GM19035 (cell line): ENCODE results near the gene USP19.

Source experiments
- ATAC-seq: cut with Tn5 transposase; IDR thresholded peaks from one replicate; pipeline ENCODE4 v1.9.1; 2021; ENCODE audit not compliant: unreplicated experiment

USP19 gene

DNA sequence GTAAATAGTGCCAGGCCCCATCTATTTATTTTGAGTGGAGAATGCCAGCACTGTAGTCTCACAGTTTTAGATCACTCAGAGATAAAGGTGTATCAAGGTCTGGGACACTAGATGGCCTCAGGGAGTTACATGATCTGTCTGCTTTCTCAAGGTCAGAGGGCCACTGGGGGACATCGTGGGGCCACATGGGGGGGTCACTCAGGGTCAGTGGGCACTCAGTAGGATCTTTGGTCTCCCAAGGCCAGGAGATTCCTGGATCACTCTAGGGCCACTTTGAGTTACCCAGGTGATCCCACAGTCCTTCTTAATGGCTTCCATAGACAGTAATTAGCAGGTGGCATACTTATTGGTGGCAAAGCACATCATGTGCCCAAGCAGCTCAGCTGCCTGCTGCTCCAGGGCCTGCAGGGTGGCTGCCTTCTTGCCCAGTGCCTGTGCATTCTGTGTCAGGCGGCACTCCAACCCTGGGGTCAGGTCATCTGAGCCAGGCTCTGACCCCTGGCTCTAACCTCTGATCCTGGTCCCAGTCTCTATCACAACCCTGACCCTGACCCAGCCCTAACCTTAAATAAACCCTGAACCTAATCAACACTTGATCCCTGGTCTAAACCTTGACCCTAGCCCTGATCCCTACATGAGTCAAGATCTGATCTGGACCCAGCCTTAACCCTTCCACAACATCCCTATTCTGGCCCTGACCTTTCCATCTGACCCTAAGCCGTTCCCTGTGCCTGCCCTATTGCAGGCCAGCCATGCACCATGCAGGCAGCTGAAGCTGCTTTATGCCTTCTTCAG lies 14.0 kb upstream of the USP19 start:
- ATAC-seq, result no peak

GRCh38 chr3:49133226-49133951 lies 12.8 kb upstream of the USP19 start:
- ATAC-seq, result no peak

DNA sequence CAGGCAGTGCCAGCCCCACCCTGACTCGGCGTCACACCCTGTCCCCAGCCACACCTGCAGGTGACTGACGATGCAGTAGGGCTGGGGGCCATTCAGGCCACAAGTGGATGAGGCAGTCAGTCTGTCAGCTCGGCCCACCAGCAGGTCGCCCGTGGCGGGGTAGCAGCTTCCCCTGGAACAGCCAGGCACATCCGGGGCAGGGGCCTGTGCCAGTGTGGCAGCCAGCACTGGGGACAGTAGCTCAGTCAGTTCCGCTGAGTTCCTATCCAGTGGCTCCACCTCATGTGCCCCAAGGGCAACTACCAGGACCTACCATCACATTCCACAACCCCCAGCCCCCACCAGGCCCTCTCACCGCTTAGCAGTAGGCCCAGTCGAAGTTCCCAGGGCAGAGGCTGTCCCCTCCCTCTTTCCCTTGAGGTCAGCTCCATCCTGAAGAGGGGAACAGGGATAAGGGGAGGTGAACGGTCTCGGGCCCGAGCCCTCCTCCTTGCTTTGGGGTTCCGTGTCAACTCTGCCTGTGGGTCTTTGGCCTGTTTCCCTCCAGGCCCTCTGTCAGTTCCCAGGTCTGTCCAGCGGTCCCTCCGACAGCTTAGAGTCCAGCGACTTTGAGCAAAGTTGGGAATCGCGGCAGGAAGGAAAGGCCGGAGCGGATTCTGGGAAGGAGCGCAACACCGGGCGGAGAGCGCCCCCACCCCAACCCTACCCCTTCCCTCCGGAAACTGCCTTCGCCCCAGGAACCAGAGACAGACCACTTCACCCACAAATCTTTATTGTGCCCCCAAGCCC lies 12.0 kb upstream of the USP19 start, which contains the start of gene LAMB2:
LAMB2 (minus strand) TSS at position 614 of the 789 bp plus-strand sequence; CDS start at position 431, 183 bp downstream.
- ATAC-seq, result no peak

DNA sequence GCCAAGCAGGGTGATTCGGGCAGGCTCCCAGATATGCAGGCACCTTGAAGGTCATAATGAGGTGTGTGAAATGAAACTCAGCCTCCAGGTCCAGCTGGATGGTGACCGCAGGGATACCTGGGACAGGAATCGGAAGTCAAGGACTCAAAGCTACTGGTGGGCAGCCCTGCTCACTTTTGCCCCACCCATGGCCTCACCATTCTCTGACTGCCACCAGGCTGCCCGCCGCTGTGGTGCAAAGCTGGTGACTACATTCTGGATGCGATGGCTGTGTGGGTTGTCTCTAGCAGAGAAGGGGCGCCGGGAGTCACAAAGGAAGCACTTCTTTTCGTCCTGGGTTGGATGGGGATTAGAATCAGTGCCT lies 11.4 kb upstream of the USP19 start:
- ATAC-seq, result no peak

- no peak for ATAC-seq
Measured at GRCh38 chr3:49131576-49131975, 11.0 kb upstream of the USP19 start.

DNA sequence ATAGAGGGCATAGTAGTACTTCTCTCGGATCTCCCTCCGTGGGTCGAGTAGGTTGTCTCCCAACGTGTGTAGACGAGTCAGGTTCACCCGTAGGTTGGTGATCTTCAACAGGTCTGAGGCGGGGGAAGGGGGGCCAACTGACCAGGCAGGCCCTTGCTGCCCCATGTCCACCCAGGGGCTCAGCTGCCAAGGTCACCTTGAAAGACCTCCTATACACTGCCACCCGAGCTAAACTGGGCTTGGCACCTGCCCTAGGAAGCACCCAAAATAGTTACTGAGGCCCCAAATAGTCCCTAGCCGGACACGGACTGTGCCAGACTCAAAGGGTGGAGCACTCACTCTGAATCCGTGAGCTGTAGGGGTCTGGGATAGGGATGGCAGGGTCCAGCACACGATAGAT lies 10.4 kb upstream of the USP19 start:
- no peak for ATAC-seq

DNA sequence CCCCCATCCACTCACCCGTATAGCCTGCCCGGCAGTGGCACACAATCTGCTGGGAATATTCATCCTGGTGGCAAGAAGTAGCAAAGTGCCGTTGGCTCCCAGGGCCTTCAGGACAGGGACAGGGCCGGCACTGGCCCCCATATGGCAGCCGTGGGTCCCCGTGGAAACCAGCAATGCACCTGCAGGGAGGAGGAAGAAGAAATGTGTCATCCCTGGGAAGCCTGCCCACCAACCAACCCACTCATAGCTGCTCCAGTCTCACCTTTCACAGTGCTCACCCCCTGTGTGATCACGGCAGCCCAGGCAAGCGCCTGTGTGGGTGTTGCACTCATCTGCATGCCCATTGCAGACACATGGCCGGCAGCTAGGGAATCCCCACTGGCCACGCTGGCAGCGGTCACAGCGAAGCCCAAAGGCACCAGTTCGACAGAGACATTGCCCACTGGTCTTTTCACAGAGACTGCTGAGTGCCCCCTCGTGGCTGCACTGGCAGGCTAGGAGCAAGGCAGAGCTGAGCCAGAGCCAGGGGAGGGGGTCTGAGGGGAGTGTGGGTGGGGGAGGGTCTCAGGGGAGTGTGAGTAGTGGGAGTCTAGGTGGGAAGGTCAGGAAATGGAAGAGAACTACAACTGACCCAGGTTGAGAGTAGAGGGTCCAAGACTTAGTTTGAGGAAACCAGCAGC lies 4.5 kb upstream of the USP19 start:
- ATAC-seq, result no peak

- ATAC-seq, result no peak
Measured at GRCh38 chr3:49124203-49124602, 3.6 kb upstream of the USP19 start.

- no peak for ATAC-seq
Measured at GRCh38 chr3:49123687-49124086, 3.1 kb upstream of the USP19 start.

GRCh38 chr3:49122886-49123545 lies 2.4 kb upstream of the USP19 start:
- no peak for ATAC-seq

DNA sequence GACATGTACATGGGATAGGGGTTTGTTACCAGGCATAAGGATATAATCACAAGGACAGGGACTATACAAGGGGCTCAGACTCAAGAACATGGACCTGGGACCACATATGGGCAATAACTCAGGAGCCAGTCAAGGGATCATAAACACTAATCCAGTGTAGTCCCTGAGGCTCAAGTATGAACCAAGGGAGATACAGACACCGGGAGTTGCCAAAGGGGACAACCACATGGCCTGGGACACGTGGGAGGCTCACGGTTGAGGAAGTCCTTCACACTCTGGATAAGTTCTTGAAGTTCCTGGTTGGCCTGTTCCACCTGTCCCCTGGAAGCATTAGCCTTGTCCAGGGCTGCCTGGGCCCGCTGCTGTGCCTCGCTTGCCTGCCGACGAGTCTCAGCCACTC lies 1.8 kb upstream of the USP19 start:
- no peak for ATAC-seq

DNA sequence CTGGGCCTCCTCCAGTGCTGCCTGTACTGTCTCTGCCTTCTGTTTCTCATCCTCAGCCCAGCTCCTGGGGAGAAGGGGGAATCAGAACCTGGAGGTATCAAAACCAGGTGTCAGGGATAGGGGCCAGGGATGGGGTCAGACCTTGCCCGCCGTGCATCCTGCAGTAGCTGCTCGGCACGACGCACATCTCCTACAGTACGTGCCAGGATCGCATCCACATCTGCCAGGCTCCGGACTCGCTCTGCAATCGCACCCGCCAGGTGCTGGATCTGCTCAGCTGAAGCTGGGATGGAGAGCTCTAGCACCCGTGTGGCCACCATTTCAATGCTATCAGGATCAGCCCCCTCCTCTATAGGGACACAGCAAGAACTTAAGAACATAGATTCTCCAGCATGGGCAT lies 1.4 kb upstream of the USP19 start:
- ATAC-seq, result no peak

DNA sequence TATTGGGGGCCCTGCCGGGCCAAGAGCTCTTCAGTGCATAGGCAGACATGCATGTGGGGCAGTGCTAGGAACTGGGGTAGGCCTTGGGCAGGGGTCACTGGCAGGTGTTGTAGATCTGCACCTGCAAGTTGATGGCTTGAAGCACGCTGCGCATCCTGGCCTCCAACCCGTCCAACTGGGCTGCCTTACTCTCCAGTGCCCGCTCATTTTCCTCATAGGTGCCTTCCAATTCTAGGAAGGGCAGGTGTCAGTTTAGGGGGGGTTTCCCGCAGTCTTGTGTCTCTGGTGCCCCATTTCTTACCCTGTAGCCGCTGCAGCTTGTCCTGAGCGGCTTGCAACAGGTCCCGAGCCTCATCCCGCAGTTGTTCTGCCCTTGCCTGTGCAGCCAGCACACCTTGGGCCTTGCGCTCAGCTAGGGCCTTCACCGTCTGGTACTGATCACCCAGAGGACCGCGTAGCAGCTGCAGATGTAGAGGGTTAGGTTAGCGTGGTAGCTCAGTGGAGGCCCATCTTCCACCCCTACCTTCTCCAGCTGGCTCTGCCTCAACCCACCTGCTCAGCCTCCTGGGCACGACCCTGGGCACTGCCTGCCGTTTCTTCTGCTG lies 611 bp upstream of the USP19 start:
- no peak for ATAC-seq

DNA sequence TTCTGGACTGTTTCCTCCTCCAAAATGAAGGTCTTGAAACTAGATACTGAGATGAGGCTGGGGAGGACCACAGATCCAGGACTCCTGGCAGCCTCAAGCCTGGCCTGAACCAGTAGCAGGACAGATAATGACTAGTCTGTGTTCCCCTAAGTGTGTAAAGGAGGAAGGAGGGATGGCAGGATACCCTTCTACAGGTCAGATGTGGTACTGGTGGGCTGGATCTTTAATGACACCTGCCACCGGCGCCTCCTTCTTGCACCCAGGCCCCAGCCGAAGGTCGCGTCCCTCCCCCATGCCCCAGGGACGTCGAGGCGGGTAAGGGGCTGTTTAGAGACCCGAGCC lies 556 bp downstream of the USP19 start:
- no peak for ATAC-seq

GRCh38 chr3:49119439-49119838 lies 1.2 kb downstream of the USP19 start:
- ATAC-seq, result no peak

DNA sequence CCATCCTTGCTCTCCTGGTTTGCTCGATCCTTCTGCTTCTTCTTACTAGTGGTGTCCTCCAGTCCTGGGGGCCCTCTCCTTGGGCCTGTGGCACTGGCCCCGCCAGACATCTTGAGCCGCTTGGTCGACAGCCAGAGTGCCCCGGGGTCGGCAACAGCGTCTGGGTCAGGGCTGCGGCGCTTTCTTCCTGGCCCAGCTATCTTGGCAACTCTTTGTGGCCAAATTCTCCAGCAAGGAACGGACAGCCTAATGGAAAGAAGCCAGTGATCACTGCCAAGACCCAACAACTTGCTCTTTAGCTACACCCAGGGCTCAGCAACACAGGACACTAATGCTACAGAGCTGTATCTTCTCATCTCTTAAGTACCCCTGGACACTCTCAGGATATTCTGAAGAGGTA lies 1.6 kb downstream of the USP19 start:
- ATAC-seq, result no peak

DNA sequence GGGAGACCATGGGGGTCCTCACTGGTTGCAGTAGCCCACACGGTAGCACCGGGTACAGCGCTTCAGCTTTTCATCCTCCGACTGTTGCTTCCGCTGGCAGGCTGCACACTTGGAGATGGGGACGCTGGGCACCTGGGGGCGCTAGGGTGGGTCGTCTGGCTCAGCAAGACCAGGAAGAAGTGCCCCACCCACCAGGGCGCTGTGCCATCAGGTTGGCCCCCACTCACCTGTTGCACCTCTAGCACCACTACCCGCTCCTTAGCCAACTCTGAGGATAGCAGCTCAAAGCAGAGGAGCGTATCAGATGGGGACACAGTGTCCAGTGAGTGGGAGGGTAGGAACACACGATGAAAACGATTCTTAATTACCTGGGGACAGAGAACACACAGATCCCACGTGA lies 8.4 kb downstream of the USP19 start:
- no peak for ATAC-seq

GRCh38 chr3:49111347-49111746 lies 9.3 kb downstream of the USP19 start:
- ATAC-seq, result no peak

GRCh38 chr3:49110780-49111179 lies 9.8 kb downstream of the USP19 start:
- no peak for ATAC-seq

DNA sequence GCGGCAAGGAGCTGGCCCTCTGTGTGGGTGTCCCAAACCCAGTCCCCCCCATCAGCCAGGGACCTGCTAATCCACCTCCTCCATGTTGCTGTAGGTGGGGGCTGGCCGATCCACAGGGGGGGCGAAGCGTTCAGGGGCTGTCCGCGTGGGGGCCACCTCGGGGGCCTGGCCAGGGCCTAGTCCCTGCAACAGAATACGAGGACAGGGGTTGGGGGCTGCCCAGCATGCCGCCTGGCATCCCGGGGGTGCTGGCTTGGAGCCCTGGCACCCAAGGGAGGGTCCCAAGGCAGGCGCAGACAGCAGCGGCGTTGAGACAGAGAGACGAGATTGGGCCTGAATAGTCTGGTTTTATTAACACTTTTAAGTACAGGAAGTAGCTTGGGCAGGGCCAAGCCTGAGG lies 12.3 kb downstream of the USP19 start:
- no peak for ATAC-seq
